ENCODE data around the gene BBS1.
A peak's percentile ranks its signal among the peaks of the same experiment; 100 is the strongest.

The BBS1 gene

DNA sequence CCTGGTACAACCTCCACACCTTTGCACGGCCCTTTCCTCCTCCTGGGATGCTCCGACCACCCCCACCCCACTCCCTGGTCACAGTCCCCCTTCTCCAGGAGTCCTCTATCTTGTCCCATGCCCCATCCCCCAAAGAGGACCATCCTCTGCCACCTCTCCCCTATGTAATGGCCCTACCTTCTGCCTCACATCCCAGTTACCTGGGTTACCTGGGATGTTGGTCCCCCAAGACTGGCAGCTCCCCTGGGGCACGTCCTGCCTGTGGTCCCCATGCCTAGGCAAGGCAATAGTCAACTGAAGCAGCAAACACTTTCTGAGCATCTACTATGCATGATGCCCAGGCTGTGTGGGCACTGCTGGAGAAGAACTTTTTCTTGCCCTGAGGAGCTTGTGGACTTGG, 45.0 kb downstream of the BBS1 start:
- DNase-seq = no peak

GRCh38 chr11:66556086-66556485, 45.7 kb downstream of the BBS1 start:
- no peak for DNase-seq

GRCh38 chr11:66557733-66558326, 47.4 kb downstream of the BBS1 start:
- no peak for DNase-seq

GRCh38 chr11:66559142-66559865, 48.9 kb downstream of the BBS1 start:
- DNase-seq = peak; percentile 26 to 52

DNA sequence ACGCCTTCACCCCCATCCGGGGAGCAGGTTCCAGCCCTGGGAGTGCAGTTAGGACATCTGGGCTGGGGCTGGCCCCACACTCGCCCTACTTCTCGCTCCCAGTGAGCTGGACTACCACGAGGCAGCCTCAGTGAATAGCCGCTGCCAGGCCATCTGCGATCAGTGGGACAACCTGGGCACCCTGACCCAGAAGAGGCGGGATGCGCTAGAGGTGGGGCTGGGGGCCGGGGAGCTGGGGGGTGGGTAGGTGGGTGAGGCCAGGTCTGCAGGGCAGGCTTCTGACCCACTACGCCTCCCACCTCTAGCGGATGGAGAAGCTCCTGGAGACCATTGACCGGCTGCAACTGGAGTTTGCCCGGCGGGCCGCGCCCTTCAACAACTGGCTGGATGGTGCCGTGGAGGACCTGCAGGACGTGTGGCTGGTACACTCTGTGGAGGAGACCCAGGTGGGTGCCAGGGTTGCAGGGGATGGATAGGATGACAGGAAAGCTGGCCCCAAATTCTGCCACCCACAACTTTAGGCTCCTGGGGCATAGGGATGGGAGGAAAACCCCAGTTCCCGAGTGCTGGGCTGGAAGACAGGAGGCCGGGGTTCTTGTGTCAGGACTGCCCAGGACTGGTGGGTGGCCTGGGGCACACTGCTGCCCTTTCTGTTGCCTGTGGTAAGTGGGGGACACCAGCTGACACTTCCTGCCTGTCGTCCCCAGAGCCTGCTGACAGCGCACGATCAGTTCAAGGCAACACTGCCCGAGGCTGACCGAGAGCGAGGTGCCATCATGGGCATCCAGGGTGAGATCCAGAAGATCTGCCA, 49.6 kb downstream of the BBS1 start:
- no peak for DNase-seq

GRCh38 chr11:66561178-66561974, 50.9 kb downstream of the BBS1 start:
- DNase-seq = no peak

DNA sequence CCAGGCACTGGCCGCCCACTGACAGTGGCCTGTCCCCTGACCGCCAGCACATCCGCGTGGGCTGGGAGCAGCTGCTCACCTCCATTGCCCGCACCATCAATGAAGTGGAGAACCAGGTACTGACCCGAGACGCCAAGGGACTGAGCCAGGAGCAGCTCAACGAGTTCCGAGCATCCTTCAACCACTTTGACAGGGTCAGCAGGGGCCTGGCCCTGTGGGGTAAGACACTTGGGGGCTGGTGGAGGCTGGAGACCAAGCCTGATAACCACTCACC, 51.5 kb downstream of the BBS1 start:
- DNase-seq = no peak

DNA sequence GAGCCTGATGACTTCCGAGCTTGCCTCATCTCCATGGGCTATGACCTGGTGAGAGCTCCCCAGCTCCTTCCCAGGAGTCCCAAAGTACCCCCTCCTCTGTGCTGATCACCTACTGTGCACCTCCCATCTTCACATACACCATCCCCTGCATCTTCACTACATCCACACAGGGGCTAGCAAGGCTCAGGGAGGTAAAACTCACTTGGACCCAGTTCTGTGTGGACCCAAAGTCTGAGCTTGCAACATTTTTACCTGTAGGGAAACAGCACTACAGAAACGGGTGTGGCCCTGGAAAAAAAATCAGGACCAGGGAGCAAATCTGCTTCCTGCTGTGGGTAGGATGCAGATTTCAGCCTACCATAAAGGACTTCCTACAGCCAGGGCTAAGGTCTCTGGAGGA, 51.8 kb downstream of the BBS1 start:
- no peak for DNase-seq

DNA sequence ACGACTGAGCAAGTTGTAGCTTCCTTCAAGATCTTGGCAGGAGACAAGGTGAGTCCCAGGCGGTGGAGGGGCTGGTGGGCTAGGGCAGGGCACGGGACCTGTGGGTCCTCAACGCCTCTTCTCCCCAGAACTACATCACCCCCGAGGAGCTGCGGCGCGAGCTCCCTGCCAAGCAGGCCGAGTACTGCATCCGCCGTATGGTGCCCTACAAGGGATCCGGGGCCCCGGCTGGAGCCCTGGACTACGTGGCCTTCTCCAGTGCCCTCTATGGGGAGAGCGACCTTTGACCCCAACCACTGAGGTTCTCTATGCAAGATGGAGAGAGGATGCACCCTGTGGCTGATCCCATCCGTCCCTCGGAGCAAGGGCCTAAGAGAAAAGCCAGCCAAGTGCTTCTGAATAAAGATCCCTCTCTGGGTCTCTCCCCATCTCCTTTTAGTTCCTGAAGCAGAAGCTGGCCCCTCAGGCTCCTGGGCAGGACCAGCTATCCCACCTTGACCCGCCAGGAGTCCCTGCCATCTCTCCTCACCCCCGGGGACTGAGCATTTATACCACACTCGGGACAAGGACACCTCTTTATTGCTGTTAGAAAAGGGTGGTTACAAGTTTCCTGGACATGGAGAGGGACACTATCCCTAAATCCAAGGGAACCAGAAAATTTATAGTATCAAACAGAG, 52.6 kb downstream of the BBS1 start:
- no peak for DNase-seq

DNA sequence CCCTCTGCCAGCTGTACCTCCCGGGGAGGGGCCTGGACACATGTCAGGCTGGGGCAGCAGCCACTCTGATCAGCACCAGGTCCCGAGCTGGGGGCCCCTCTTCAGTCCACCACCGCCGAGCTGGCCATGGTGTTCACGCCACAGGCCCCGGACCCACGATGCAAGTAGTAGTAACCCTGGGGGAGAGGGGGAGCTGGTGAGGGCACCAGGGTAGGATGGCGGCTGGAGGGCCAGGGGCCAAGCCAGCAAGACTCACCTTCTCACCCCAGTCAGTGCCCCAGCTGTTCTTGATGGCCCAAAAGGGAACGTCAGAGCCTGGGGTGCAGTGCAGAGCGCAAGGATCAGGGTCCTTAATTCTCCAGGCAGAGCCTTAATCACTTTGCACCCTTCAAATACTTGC, 53.4 kb downstream of the BBS1 start:
- DNase-seq = no peak

GRCh38 chr11:66564538-66564937, 54.1 kb downstream of the BBS1 start:
- no peak for DNase-seq

DNA sequence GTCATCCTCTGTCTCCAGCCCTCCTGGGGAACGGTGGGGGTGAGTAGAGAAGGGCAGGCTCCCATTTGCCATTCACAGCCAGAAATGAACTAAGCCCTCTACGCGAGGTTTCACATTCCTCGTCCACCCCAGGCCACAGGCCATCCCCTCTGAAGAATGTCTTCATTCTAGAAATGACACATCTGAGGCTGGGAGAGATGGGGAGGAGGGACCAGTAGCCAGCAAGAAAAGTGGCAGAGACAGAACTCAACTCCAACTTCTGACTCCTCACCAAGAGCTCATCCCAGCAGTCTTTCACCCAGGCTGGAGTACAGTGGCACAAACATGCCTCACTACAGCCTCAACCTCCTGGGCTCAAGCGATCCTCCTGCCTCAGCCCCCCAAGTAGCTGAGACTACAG, 54.5 kb downstream of the BBS1 start:
- DNase-seq = no peak

DNA sequence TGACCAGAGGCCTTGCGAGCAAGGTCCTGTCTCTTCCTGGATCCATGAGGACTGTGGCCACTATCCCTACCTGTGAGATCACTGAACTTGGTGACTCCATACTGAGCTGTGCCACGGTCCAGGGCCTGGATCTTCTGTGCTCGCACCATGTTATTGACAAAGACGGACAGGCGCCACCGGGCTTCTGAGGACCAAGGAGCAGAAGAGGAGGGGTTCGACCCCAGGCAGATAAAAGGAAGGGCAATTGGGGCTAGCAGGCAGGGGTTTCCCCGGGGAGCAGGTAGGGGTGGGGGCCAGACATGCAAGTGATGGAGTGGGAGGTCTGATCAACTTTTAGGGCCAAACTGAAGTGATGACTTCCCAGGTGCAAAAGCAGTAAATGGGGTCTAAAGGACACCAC, 55.8 kb downstream of the BBS1 start:
- DNase-seq = no peak

DNA sequence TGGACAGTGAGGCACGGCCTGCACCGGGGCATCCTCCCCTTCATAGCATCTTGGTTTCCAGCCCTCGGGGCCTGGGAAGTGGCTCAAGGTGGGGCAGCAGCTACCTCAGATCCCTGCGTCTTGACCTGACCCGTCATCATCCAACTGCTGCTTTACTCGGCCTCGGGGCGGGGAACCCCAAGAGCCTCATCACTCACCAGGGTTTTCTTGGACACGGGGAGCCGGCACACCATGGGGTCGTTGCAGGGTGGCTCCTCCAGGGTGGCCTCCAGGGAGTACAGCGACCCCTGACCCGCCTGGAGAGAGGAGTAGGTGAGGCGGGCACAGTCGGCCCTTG, 57.3 kb downstream of the BBS1 start:
- no peak for DNase-seq

DNA sequence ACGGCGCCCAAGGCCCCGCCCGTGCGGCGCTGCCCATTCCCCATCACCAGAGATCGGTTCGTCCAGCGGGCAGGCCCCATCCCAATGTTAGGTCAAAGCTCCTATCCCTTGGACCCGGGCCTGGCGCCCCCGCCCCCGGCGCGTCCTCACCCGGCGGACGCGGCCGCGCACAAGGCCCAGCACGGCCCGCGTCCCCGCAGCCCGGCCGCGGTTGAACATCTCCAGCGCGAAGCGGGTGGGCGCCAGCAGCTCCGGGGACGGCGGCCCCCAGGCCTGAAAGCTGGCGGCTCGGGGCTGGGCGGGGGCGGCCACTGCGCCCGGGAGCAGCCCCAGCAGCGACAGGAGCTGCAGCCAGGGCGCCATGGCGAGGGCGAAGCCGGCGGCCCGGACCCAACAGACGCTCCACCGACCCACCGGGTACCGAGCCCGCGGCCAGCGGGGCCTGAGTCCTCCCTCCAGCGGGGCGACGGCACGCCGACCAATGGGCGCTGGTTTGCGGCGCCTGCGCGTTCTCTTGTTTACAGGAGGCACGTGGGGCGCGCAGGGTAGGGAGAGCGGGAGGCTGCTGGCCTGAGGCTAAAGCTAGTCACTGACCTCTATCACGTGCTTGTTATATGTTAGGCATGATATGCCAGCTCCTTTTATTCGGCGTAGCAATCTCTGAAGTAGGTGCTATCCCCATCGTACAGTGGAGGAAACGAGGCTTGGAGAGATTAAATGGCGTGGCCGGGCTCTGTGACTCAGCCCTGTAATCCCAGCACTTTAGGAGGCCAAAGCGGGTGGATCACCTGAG, 57.9 kb downstream of the BBS1 start, which contains the start of gene CTSF:
Gene CTSF (minus strand): TSS at position 483 of the 793 bp plus-strand sequence. CDS start 120 bp downstream, at position 363.
- DNase-seq = peak; percentile 77 to 80

- no peak for DNase-seq
Measured at GRCh38 chr11:66569076-66569475, 58.6 kb downstream of the BBS1 start.

DNA sequence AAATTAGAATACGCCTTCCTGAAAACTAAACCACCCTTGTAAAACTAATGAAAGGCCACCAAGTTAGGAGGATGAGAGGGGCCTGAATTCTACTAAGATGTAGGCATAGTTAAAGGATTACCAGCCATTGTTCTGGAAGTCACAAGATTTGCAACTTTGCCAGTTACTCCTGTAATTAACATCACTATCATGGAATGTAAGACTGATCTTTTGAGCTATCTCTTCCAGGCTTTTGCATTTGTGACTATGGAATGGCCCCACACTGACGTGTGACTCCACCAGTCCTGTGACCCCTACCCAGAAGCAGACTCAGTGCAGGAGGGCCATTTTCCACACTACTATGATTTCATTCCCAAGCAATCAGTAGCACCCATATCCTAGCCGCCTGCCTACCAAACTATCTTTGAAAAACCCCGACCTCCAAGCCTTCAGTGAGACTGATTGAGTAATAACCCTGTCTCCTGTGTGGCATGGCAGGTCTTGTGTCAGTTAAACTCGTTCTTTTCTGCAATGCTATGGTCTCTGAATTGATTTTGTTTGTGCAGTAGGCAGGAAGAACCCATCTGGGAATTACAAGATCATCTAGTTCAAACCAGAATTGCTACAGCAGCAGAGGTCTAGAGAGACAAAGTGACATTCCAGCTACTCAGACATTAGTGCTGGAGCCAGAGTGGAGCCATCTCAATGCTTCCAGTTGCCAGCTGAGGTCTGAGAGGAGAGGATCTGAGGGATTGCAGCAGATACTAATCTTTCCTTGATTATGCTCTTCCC, 59.8 kb downstream of the BBS1 start:
- DNase-seq = no peak

DNA sequence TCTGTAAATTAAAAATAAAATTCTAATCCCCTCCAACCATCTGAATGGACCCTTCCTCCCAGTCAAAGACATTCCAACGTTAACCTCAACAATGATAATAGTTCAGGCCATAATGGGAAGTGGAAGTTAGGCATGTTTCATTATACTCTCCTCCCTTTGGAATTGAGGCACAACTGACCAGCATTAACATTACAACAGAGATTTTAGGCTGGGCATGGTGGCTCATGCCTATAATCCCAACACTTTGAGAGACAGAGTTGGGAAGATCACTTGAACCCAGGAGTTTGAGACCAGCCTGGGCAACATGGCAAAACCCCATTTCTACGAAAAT, 60.4 kb downstream of the BBS1 start:
- DNase-seq = no peak

GRCh38 chr11:66579017-66579606, 68.7 kb downstream of the BBS1 start:
- peak; percentile 72 to 79 for DNase-seq

GRCh38 chr11:66580803-66581202, 70.4 kb downstream of the BBS1 start:
- no peak for DNase-seq

DNA sequence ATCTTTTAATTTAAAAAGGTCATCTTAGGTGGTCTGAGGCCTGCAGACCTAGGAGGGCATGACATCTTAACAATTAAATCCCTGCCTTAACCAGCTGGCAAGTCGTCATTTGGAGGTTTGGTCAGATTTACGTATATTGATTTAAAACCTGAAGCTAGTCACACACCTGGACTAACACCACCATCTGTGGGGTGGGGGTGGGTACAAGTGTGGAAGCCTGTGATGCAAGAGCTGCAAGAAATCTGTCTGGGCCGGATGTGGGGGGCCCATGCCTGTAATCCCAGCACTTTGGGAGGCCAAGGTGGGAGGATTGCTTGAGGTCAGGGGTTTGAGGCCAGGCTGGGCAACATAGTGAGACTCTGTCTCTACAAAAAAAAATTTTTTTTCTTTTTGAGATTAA, 70.8 kb downstream of the BBS1 start:
- DNase-seq = no peak

Data from CD4-positive, alpha-beta T cell treated with Interferon alpha-2 for 1 hour (primary cell).